DMS114 treated with DMSO at 0.1 percent for 48 hours (cell line): ENCODE measurements around the gene ADAMTS14.

ENCODE experiments used
- DNase-seq: peaks from one replicate; lab custom pipeline; 2025; ENCODE audit not compliant: unreplicated experiment; lab: John Stamatoyannopoulos, UW

Gene ADAMTS14

DNA sequence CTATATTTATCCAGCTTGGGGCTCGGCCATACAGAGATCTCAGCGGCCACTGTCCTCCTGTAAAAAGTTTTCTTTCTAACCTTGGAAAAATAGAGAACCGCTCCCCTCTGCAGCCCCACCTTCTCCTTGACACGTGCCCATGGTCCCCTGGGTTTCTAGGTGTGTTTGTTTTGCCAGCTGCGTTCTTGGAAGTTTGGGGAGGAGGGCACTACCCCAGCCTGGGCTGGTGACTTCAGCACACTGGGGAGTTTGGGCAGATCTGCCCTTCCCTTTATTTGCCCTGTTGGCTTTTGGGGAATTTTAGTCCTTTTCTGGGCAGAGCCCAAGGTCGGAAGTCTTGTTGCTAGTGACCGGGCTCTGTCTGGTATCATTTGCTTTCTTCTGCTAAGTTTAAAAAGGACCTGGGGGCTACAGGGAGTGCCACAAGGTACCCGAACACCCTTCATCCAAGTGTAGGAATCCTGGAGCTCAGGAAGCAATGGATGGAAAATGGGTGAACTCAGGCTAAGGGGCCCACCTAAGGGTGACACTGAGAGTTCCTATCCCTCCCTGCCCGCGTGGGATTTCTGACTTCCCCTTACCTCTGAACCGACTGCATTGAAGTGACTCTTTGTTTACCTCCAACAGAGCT, 1.7 kb downstream of the ADAMTS14 start:
- DNase-seq = no peak

DNA sequence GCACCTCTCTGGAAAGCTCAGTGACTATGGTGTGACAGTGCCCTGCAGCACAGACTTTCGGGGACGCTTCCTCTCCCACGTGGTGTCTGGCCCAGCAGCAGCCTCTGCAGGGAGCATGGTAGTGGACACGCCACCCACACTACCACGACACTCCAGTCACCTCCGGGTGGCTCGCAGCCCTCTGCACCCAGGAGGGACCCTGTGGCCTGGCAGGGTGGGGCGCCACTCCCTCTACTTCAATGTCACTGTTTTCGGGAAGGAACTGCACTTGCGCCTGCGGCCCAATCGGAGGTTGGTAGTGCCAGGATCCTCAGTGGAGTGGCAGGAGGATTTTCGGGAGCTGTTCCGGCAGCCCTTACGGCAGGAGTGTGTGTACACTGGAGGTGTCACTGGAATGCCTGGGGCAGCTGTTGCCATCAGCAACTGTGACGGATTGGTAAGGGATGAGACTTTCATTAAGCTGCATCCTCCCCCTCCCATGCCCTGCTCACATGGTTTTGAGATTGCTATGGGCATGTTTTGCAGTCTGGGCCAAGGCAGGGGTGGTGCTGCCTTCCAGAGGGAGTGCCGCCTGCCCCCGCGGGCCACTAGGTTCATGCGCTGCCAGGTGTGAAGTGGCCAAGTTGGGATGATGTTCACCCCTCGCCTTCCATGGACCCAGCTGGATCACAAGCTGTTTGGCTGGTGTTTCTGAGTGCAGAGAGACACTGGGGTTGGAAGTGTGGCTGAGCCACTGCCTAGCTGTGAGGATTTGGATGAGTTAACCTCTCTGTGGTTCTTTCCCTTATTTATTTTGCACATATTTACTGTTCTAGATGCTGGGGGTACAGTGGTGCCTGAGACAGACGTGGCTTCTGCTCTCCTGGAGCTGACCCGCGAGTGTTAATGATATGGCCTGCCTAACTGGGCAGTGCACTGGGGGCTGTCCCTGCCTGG, 2.5 kb downstream of the ADAMTS14 start:
- no peak for DNase-seq

DNA sequence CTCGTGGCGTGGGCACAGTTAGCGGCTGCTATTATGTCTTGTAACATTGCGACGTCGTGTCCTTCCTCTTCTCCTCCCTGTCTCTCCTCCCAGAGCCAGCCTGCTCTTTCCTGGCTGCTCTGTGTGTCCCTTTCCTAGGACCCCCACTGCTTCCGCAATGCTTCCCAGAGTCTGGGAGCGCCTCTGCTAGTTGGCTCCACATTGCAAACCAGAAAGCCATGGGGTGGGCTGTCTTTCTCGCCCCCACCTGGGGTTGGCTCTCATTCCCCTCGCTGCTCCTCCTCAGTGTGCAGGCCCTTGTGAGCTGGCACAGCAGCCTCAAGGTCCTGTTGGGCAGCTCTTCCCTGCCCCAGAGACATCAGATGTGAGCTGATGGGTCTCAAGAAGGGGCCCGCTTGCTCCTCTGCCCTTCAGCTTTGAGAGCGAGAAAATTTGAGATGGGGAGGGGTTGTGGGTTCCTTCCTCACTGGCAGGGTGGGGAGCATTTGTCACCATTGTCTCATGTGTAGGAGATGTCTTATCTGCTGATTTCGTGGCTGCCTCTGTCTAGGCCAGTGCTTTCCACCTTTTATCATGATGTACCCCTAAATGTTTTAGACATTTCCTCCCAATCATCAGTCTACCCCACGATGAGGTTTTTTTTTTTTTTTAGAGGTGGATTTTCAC, 3.3 kb downstream of the ADAMTS14 start:
- DNase-seq = no peak

DNA sequence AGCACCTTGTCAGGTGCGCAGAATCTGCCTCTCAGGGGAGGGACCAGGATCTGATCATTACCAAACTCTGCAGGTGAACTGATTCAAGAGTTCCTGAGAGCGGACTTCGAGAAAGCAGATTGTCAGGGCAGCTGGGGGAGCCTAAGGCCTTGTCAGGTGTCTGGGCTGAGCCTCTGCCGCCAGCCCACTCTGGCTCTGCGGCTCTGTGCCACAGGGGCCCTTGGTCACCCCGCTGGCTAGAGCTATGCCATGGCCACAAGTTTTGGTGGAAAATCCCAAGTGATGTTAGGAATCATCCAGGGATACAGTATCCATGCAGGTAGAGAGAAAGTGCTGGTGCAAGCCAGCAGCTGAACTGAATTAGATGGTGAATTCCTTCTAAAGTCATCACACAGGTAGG, 4.2 kb downstream of the ADAMTS14 start:
- DNase-seq = no peak

DNA sequence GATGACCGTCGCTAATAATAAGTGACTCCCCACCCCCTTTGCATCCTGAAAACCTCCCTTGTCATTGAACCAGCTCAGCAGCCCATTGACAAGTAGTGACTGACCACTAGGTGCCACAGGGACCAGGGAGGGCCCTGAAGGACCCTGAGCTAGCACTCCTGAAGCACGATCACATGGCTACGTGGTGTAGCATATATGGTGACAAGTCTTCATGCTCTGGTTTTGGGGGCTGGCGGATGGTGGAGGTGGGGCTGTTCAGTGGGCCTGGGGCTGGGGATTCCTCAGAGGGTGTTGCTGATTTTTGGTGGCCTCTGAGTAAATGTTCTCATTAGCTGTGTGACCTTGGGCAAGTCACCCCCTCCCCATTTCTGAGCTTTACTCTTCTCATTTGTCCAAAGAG, 4.7 kb downstream of the ADAMTS14 start:
- no peak for DNase-seq

DNA sequence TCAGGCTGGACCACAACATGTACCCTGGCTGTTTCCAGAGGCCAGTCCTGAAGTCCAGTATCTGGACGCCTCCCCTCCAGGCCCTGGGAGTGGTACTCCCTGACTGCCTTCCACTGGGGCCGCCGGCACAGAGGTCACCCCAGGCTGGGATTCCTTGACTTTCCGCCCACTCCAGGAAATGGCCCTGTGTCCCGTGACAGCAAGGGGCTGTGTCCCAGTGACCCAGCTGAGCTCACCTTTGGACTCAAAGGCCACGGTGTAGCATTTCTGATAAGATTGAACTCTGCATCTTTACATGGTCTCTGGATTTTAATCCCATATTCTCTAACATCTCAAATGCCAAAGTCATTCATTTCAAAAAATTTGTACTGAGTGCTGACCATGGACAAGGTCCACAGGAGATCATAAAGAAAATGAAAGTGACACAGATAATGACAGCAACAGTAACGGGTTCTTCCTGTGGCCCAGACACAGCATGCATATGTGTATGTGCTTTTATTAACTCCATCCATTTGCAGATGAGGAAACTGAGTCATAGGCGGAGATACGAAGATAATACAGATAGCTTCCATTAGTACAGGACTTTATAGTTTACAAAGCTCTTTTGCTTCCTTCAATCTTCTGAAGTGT, 5.4 kb downstream of the ADAMTS14 start:
- DNase-seq = no peak

DNA sequence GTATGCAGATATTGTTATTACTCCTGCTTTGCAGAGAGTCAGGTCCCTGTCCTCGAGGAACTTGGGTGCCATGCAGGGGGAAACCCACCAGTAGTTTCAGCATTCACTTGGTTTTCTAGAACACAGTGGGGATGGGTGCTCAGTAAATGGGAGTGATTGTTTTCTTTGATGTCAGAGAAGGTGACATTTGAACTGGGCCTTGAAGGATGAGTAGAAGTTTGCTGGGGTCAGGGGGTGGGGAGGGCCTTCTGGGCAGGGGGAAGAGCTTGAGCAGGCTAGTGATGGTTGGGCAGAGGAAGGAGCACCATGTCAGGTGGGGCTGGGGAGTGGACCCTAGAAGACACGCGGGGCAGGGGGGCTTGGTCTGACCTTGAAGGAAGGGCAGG, 5.9 kb downstream of the ADAMTS14 start:
- DNase-seq = no peak

DNA sequence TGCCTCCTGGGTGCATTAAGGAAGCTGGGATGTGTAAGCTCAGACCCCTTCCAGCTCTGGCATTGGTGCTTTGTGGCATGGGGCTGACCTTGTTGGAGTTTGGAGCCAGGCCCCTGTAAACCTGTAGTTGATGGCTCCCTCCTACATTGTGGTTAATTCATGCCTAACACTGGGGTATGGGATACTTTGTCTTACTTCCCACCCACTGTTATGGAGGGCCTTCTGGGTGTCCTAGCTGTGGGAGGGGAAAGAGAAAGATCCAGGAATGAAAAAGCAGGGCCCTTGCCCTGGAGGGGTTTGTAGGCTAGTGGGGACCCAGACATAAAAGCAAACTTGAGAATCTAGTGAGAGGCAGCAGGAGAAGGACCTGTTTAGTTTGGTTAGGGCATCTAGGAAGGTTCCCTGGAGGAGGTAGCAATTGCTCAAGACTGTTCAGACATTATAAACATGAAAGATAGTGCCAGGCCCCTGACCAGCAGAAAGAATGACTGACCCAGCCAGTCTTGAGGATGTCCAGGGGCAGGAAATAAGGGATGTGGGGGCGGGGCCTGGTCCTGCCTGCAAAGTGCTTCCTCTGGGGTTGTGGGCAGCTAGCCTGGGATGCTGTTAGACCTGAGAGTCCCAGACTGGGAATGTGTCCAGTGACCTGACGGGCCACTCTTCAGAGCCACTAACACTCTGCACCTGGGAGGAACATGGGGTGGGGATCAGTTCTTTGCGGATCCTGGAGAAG, 6.6 kb downstream of the ADAMTS14 start:
- DNase-seq = no peak

DNA sequence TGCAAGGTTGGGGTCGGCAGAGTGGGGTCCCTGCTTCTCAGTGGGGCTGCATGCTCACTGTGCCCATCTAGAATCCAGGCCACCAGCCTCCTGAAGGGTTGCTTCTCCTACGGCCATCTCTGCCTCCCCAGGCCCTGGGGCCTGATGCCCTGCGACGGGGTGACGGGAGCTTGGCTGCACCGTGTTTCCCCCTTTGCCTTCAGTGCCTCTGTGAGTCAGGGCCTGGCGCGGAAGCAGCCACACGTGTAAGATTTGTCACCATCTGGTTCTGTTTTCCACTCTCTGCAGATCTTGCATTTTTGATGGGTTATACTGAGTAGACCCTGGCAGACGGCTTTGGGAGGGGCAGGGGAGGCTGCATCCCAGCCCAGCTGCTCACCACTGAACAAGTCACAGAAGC, 7.2 kb downstream of the ADAMTS14 start:
- no peak for DNase-seq

DNA sequence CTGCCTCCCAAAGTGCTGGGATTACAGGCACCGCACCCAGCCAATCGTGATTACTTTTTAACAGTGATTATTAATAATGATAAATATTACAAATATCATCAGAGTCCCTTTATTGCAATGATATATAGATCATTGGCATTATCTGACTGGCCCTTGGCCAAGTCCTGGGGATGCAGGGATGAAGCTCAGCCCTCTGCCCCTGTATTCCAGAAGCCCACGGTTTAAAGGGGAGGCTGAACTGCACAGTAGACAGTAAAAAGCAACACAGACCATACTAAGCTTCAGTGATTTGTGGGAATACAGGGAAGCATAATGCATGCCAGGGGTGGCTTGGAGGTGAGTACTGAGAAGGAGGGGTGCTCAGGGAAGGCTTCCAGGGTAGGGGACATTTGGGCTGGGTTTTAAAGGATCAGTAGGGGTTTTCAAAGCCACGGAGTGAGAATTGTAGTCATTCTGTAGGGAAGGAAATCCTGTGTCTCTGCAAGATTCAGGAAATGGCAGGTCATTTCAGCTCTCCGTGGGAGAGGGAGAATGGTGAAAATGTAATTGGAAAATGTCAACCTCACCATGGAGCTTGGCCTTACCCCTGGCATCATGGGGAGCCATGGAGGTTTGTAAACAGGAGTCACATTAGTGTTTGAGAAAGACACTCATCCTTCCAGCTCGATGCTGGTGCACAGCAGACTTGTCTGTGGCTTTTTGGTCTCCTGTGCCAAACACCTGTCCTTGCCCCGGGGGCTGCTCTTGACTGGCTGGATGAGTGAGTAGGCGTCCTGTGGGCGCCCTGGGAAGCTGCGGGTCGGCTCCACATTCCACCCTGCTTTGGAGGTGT, 8.8 kb downstream of the ADAMTS14 start:
- no peak for DNase-seq

DNA sequence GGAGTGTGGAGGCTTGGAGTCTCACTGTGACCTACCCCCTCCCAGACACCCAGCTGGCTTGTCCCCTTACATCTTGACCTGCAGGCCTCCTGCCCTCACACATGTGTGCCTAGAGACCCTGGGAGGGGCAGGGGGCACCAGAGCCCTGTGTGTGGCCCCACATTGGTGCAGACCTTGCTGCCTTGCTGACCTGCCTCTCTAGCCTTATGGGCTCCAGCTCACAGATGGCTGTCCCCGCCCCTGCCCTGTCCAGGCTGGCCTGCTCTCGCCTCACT, 9.4 kb downstream of the ADAMTS14 start:
- DNase-seq = no peak

DNA sequence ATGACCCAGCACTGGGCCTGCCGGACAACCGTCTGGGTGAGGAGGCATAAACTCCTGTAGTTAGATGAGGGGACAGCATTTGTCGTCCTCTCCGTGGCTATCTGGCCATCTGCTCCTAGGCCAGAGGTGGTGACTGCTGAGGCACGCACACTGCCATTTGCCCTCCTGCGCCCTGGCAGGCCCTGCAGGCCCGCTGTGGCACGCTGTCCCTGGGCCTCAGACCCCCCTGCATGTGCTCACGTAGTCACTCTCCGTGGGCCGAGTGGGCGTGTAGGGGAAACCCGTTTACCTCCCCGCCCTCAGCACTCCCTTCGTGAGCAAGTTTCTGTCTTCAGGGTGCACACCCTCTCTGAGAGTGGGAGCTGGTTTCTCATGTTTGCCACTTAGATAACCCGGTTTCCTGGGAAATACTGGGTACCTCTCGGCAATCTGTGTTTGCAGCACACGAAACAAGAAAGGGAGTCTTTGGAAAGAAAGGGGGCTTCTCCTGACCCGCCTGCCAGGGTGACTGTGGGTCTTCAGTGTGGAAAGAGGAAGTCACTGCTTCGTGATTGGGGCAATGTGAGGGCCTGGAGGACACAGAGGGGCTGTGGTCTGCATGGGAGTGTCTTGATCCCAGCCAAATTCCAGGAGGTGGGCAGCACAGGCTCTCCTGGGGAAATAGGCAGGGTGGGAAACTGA, 10.8 kb downstream of the ADAMTS14 start:
- DNase-seq = no peak

DNA sequence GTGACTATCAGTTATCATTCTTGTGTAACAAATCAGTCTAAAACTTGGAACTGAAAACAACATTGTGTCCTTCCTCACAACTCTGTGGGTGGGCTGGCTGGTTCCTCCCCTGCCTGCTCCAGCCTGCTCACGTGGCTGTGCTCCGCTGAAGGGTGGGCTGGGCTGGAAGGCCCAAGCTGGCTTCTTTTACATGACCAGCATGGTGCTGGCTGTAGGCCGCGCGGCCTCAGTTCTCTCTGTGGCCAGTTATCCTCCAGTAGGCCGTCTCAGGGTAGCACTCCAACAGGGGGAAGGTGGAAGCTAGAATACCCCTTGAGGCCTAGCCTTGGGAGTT, 11.3 kb downstream of the ADAMTS14 start:
- no peak for DNase-seq

DNA sequence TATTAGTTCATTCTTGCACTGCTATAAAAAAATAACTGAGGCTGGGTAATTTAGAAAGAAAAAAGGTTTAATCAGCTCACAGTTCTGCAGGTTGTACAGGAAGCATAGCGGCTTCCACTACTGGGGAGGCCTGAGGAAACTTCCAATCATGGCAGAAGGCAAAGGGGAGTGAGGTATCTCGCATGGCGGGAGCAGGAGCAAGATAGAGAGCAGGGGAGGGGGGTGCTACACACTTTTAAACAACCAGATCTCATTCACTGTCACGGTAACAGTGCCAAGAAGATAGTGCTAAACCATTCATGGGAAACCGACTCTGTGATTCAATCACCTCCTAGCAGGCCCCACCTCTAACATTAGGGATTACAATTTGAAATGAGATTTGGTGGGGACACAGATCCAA, 11.6 kb downstream of the ADAMTS14 start:
- no peak for DNase-seq

DNA sequence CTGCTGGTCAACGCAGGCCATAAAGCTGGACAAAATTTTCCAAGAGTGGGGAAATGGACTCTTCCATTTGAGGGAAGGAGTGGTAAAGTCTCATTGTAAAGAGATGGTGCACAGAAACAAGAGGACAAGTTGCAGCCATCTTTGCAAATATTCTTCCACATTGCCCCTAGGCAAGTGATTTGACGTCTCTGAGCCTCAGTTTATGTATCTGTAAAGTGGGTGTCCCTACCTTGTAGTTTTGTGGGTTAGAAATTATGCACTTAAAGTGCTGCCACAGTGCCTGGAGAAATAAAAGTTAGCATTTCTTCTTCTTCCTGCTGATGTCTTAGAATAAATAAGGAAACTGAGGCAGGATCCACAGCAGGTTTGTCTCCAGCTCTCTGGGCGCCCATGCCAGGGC, 12.1 kb downstream of the ADAMTS14 start:
- no peak for DNase-seq

DNA sequence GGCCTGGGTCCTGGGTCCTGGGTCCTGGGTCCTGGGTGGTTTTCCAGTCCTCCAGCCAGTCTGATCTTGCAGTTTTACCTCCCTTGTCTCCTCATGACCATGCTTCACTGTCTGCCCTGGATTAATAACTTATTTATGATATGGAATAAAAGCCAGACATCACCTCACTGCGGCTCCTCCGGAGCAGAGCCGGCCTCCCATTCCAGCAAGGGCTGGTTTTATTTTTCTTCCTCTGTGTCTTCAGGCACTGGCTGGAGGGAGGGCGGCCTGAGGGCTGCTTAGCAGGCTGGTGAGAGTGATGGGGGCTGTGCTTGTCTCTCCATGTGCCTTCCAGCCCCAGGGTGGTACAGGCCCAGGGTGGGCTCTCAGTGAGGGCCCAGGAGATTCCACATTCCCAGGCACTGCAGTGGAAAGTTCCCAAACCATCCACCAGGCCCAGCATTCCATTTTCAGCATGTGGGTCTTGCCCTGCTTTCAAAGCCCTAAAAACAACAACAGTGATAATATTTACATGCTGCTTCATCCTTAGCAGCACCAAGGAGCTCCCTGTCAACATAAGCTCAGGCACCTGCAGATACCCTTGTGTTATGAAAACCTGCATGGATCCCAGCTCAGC, 12.6 kb downstream of the ADAMTS14 start:
- DNase-seq = no peak

DNA sequence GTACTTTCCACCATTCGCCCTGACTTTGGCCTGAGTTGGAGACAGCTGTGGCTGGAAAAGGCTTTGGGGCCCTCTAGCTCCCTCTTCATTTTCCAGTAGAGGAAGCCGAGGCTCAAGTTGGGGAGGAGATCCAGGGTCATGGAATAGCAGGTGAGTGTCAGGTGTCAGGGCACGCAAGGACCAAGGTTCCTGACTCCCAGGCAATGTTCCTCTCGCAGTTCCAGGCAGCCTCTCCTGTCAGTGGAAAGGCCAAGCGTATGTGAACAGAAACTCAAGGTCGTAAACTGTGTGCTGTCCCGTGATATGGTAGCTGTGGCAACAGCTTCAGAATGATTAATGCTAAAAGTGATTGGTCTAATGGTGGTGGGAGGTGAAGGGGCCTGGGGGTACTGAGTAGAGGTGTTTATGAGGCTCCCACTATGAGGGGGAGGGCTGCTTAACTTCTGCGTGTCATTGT, 13.2 kb downstream of the ADAMTS14 start:
- no peak for DNase-seq

DNA sequence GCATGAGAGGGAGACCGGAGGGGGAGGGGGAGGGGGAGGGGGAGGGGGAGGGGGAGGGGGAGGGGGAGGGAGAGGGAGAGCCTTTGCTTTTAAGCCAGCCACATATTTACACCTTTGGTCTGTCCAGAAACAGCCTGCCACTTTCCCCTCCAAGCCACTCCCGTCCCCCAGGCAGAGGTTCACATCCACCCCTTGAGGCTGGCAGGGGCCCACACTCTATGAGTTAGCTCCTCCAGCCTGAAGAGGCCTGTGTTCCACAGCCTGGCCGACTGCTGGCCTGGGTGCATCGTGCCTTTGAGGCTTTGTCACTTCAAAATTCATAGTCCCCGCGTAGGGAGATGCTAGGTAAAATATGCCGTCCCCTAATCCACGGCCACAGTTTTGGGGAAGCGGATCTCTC, 16.5 kb downstream of the ADAMTS14 start:
- no peak for DNase-seq

DNA sequence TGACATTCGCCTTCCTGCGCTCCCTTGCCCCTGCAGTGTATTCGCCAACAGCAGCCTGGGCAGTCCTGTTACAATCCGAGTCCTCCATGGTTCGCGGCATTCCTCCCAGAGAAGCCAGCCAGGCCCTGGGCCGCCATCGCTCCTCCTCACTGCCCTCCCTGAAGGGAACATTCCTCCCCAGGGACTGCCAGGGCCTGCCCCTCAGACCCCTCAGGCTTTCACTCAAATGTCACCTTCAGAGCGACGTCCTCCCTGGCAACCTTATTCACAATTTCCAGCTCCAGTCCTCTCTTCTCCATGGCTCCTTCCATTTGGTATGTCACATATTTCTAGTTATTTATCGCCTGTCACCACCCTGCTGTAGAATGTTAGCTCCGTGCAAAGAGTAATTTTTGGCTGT, 17.4 kb downstream of the ADAMTS14 start:
- DNase-seq = no peak
